Smooth muscle cell (in vitro differentiated cells): ENCODE measurements around the gene ELMO1. TPM values are rescaled to one million over a fixed set of nuclear protein-coding genes. Genes with fewer than 3 reads are reported as not detected.

Experiments
- DNase-seq: peaks from one replicate; lab custom pipeline; 2025; ENCODE audit not compliant: unreplicated experiment; lab: John Stamatoyannopoulos, UW
- H2AFZ ChIP-seq: fragments of 200-600 bp; sonication (generic); 2 replicates; pipeline ENCODE4 v1.6.0; 2016; ENCODE audit warnings: antibody characterized with exemption, low read depth, mild to moderate bottlenecking
- H3F3A ChIP-seq: fragments of 200-600 bp; sonication (generic); 2 replicates; pipeline ENCODE4 v1.6.0; 2017; ENCODE audit warnings: antibody characterized with exemption, low read depth
- H3K27ac ChIP-seq: fragments of 200-600 bp; sonication (generic); 2 replicates; pipeline ENCODE4 v1.5.1; 2016; ENCODE audit warnings: low read depth, mild to moderate bottlenecking
- H3K27me3 ChIP-seq: fragments of 200-600 bp; sonication (generic); 2 replicates; pipeline ENCODE4 v1.6.1; 2016; ENCODE audit warnings: low read depth, mild to moderate bottlenecking
- H3K36me3 ChIP-seq: fragments of 200-600 bp; sonication (generic); 2 replicates; pipeline ENCODE4 v1.5.1; 2016; ENCODE audit warnings: low read depth
- H3K4me1 ChIP-seq: fragments of 200-600 bp; sonication (generic); 2 replicates; pipeline ENCODE4 v1.5.1; 2016; ENCODE audit warnings: low read depth
- H3K4me2 ChIP-seq: fragments of 200-600 bp; sonication (generic); 2 replicates; pipeline ENCODE4 v1.6.0; 2016; ENCODE audit warnings: mild to moderate bottlenecking
- H3K4me3 ChIP-seq: fragments of 200-600 bp; sonication (generic); 2 replicates; pipeline ENCODE4 v1.5.1; 2016; ENCODE audit warnings: mild to moderate bottlenecking
- H3K79me2 ChIP-seq: fragments of 200-600 bp; sonication (generic); 2 replicates; pipeline ENCODE4 v1.6.0; 2016; ENCODE audit warnings: low read depth, mild to moderate bottlenecking
- H3K9ac ChIP-seq: fragments of 200-600 bp; sonication (generic); 2 replicates; pipeline ENCODE4 v1.6.0; 2016; ENCODE audit warnings: low read depth
- H3K9me3 ChIP-seq: fragments of 200-600 bp; sonication (generic); replicated peaks from 2 replicates; pipeline ENCODE4 v1.5.1; 2016; ENCODE audit warnings: low read depth
- H4K20me1 ChIP-seq: fragments of 200-600 bp; sonication (generic); 2 replicates; pipeline ENCODE4 v1.6.0; 2016; ENCODE audit warnings: low read depth
- CTCF ChIP-seq: fragments of 200-600 bp; sonication (generic); IDR thresholded peaks from 2 replicates; pipeline ENCODE4 v1.5.1; 2017; ENCODE audit warnings: borderline replicate concordance, mild to moderate bottlenecking, antibody characterized with exemption; ENCODE audit not compliant: insufficient read depth, poor library complexity, severe bottlenecking
- WGBS: methylation state at CpG from one replicate; pipeline ENCODE4 v1.1.7; 2016; ENCODE audit warnings: low lambda C conversion rate; 5-methylcytosine and 5-hydroxymethylcytosine counted together
- polyA plus RNA-seq: library from polyadenylated mRNA; unstranded; fragments of >200 nt; fragmentation: Nextera tagmentation; extraction: Ambion mirVana; gene quantifications from 2 replicates; pipeline ENCODE4 v1.2.1, GENCODE V29; 2016
- total RNA-seq: library from RNA; depleted of rRNA; stranded (reverse); fragments of >200 nt; gene quantifications from 2 replicates; pipeline ENCODE4 v1.2.3, GENCODE V29; 2014

The ELMO1 gene
- total and polyA plus RNA-seq, 2 experiments from 2014 or later, result 8.2 to 36.0 TPM

- Histone ChIP-seq H3K36me3 (no peaks in the 10 kb centered on the region), H3K9ac (no peak overlapping the region), H3K4me3 (no peak overlapping the region), H3K27me3 (no peaks in the 10 kb centered on the region), H3K4me2 (no peak overlapping the region), H2AFZ (no peak overlapping the region), H4K20me1 (no peaks in the 10 kb centered on the region), H3K9me3 (peaks cover 6% of the 10 kb centered on the region), H3K79me2 (no peaks in the 10 kb centered on the region), H3F3A (no peaks in the 10 kb centered on the region), H3K4me1 (no peaks in the 10 kb centered on the region), H3K27ac (no peak overlapping the region)
- DNase-seq, result no peak
- WGBS, result 96% methylated on average over 1 of the region's 1 CpG
- TF ChIP-seq CTCF, result no peak
These were observed 516.8 kb downstream of the ELMO1 start for GRCh38 chr7:36931892-36932291.

- H3K27ac ChIP-seq, result no peak overlapping the region
- no peaks in the 10 kb centered on the region for H3K9me3 ChIP-seq
These were observed 518.9 kb downstream of the ELMO1 start for GRCh38 chr7:36929791-36930190.

GRCh38 chr7:36928718-36929117 is 519.9 kb downstream of the ELMO1 start:
- no peak for TF ChIP-seq CTCF
- H3K27ac ChIP-seq, result no peak overlapping the region
- no peaks in the 10 kb centered on the region for H3K9me3 ChIP-seq
- DNase-seq, result no peak
- no peaks in the 10 kb centered on the region for H3F3A ChIP-seq
- no peaks in the 10 kb centered on the region for H3K27me3 ChIP-seq
- no peaks in the 10 kb centered on the region for H3K79me2 ChIP-seq
- H4K20me1 ChIP-seq, result no peaks in the 10 kb centered on the region
- H3K9ac ChIP-seq, result no peak overlapping the region
- no peak overlapping the region for H2AFZ ChIP-seq
- WGBS, result 87% methylated on average over 2 of the region's 2 CpGs
- no peaks in the 10 kb centered on the region for H3K4me1 ChIP-seq
- no peak overlapping the region for H3K4me3 ChIP-seq
- H3K36me3 ChIP-seq, result no peaks in the 10 kb centered on the region
- H3K4me2 ChIP-seq, result no peak overlapping the region

More at GRCh38 chr7:36929791-36930190, 518.9 kb downstream of the ELMO1 start:
- Histone ChIP-seq H3K4me3 (no peak overlapping the region), H3K4me2 (no peak overlapping the region), H3K36me3 (no peaks in the 10 kb centered on the region), H4K20me1 (no peaks in the 10 kb centered on the region), H3K9ac (no peak overlapping the region), H2AFZ (no peak overlapping the region), H3K79me2 (no peaks in the 10 kb centered on the region), H3K27me3 (no peaks in the 10 kb centered on the region), H3F3A (no peaks in the 10 kb centered on the region), H3K4me1 (no peaks in the 10 kb centered on the region)
- no peak for TF ChIP-seq CTCF
- 88% methylated on average over 4 of the region's 4 CpGs for WGBS
- no peak for DNase-seq

GRCh38 chr7:36928311-36928710 is 520.4 kb downstream of the ELMO1 start:
- Histone ChIP-seq H3K4me2 (no peak overlapping the region), H2AFZ (no peak overlapping the region), H3K9ac (no peak overlapping the region), H3K27me3 (no peaks in the 10 kb centered on the region), H3F3A (no peaks in the 10 kb centered on the region), H3K4me1 (no peaks in the 10 kb centered on the region), H3K27ac (no peak overlapping the region), H4K20me1 (no peaks in the 10 kb centered on the region), H3K9me3 (no peaks in the 10 kb centered on the region), H3K36me3 (no peaks in the 10 kb centered on the region), H3K79me2 (no peaks in the 10 kb centered on the region), H3K4me3 (no peak overlapping the region)
- DNase-seq, result no peak
- TF ChIP-seq CTCF, result no peak
- WGBS, result 87% methylated on average over 5 of the region's 5 CpGs
